HEK293 (cell line): ENCODE measurements around the gene NAGLU.

ENCODE experiments used
- GLIS1 ChIP-seq: fragments of 450-650 bp; formaldehyde crosslinking; IDR thresholded peaks from 2 replicates; pipeline ENCODE4 v1.5.1; 2016; ENCODE audit warnings: missing biosample characterization, missing genetic modification characterization
- PRDM10 ChIP-seq: fragments of 450-650 bp; formaldehyde crosslinking; IDR thresholded peaks from 2 replicates; pipeline ENCODE4 v1.5.1; 2016; ENCODE audit warnings: missing biosample characterization, missing genetic modification characterization
- ZFHX2 ChIP-seq: fragments of 450-650 bp; formaldehyde crosslinking; conservative IDR thresholded peaks from 2 replicates; pipeline ENCODE4 v1.5.1; 2016; ENCODE audit warnings: missing biosample characterization, missing genetic modification characterization
- ZFP3 ChIP-seq: fragments of 450-650 bp; formaldehyde crosslinking; IDR thresholded peaks from 2 replicates; pipeline ENCODE4 v1.5.1; 2016; ENCODE audit warnings: low read depth, missing biosample characterization, missing genetic modification characterization
- ZFP69B ChIP-seq: fragments of 450-650 bp; formaldehyde crosslinking; IDR thresholded peaks from 2 replicates; pipeline ENCODE4 v1.5.1; 2016; ENCODE audit warnings: missing biosample characterization, missing genetic modification characterization
- ZIC2 ChIP-seq: fragments of 450-650 bp; formaldehyde crosslinking; IDR thresholded peaks from 2 replicates; pipeline ENCODE4 v1.5.1; 2016; ENCODE audit warnings: missing biosample characterization, missing genetic modification characterization
- ZNF114 ChIP-seq: fragments of 450-650 bp; formaldehyde crosslinking; IDR thresholded peaks from 2 replicates; pipeline ENCODE4 v1.5.0; 2017; ENCODE audit warnings: missing biosample characterization, missing genetic modification characterization
- ZNF146 ChIP-seq: fragments of 450-650 bp; formaldehyde crosslinking; IDR thresholded peaks from 2 replicates; pipeline ENCODE4 v1.5.1; 2016; ENCODE audit warnings: missing biosample characterization, missing genetic modification characterization
- ZNF174 ChIP-seq: fragments of 450-650 bp; formaldehyde crosslinking; IDR thresholded peaks from 2 replicates; pipeline ENCODE4 v1.5.0; 2017; ENCODE audit warnings: missing biosample characterization, mild to moderate bottlenecking, missing genetic modification characterization
- ZNF324 ChIP-seq: fragments of 450-650 bp; formaldehyde crosslinking; IDR thresholded peaks from 2 replicates; pipeline ENCODE4 v1.5.1; 2016; ENCODE audit warnings: missing biosample characterization, missing genetic modification characterization
- ZNF341 ChIP-seq: fragments of 450-650 bp; formaldehyde crosslinking; IDR thresholded peaks from 2 replicates; pipeline ENCODE4; 2016; ENCODE audit warnings: low read depth, missing biosample characterization, missing genetic modification characterization
- ZNF354C ChIP-seq: fragments of 450-650 bp; formaldehyde crosslinking; IDR thresholded peaks from 2 replicates; pipeline ENCODE4 v1.5.1; 2016; ENCODE audit warnings: missing biosample characterization, missing genetic modification characterization, low read depth, borderline replicate concordance
- ZNF529 ChIP-seq: fragments of 450-650 bp; formaldehyde crosslinking; IDR thresholded peaks from 2 replicates; pipeline ENCODE4 v1.5.1; 2017; ENCODE audit warnings: missing genetic modification characterization, missing biosample characterization; ENCODE audit not compliant: insufficient replicate concordance
- ZNF555 ChIP-seq: fragments of 450-650 bp; formaldehyde crosslinking; conservative IDR thresholded peaks from 2 replicates; pipeline ENCODE4 v1.5.1; 2017; ENCODE audit warnings: missing biosample characterization, mild to moderate bottlenecking, missing genetic modification characterization, inconsistent platforms
- ZNF560 ChIP-seq: fragments of 450-650 bp; formaldehyde crosslinking; IDR thresholded peaks from 2 replicates; pipeline ENCODE4 v1.5.1; 2017; ENCODE audit warnings: missing biosample characterization, missing genetic modification characterization, borderline replicate concordance
- ZNF585B ChIP-seq: fragments of 450-650 bp; formaldehyde crosslinking; IDR thresholded peaks from 2 replicates; pipeline ENCODE4 v1.5.1; 2016; ENCODE audit warnings: missing biosample characterization, missing genetic modification characterization
- ZNF701 ChIP-seq: fragments of 450-650 bp; formaldehyde crosslinking; IDR thresholded peaks from 2 replicates; pipeline ENCODE4 v1.5.1; 2016; ENCODE audit warnings: missing biosample characterization, missing genetic modification characterization
- ZNF768 ChIP-seq: fragments of 450-650 bp; formaldehyde crosslinking; IDR thresholded peaks from 2 replicates; pipeline ENCODE4 v1.5.1; 2018; ENCODE audit warnings: missing biosample characterization, mild to moderate bottlenecking, missing genetic modification characterization
- ZNF837 ChIP-seq: fragments of 450-650 bp; formaldehyde crosslinking; IDR thresholded peaks from 2 replicates; pipeline ENCODE4 v1.5.1; 2016; ENCODE audit warnings: missing biosample characterization, missing genetic modification characterization
- ZNF843 ChIP-seq: fragments of 450-650 bp; formaldehyde crosslinking; IDR thresholded peaks from 2 replicates; pipeline ENCODE4 v1.5.1; 2016; ENCODE audit warnings: missing biosample characterization, missing genetic modification characterization
- TF ChIP-seq, protein P1 (sequence below): fragments of 450-650 bp; formaldehyde crosslinking; IDR thresholded peaks from 2 replicates; pipeline ENCODE4 v1.5.1; 2016; ENCODE audit warnings: missing biosample characterization, missing genetic modification characterization
- TF ChIP-seq, protein P2 (sequence below): fragments of 450-650 bp; formaldehyde crosslinking; IDR thresholded peaks from 2 replicates; pipeline ENCODE4 v1.5.1; 2016; ENCODE audit warnings: missing biosample characterization, missing genetic modification characterization
- TF ChIP-seq, protein P3 (sequence below): fragments of 450-650 bp; formaldehyde crosslinking; IDR thresholded peaks from 2 replicates; pipeline ENCODE4 v1.5.1; 2016; ENCODE audit warnings: missing biosample characterization, missing genetic modification characterization
- TF ChIP-seq, protein P4 (sequence below): fragments of 450-650 bp; formaldehyde crosslinking; conservative IDR thresholded peaks from 2 replicates; pipeline ENCODE4 v1.5.1; 2016; ENCODE audit warnings: low read depth, missing biosample characterization, missing genetic modification characterization

The NAGLU gene

DNA sequence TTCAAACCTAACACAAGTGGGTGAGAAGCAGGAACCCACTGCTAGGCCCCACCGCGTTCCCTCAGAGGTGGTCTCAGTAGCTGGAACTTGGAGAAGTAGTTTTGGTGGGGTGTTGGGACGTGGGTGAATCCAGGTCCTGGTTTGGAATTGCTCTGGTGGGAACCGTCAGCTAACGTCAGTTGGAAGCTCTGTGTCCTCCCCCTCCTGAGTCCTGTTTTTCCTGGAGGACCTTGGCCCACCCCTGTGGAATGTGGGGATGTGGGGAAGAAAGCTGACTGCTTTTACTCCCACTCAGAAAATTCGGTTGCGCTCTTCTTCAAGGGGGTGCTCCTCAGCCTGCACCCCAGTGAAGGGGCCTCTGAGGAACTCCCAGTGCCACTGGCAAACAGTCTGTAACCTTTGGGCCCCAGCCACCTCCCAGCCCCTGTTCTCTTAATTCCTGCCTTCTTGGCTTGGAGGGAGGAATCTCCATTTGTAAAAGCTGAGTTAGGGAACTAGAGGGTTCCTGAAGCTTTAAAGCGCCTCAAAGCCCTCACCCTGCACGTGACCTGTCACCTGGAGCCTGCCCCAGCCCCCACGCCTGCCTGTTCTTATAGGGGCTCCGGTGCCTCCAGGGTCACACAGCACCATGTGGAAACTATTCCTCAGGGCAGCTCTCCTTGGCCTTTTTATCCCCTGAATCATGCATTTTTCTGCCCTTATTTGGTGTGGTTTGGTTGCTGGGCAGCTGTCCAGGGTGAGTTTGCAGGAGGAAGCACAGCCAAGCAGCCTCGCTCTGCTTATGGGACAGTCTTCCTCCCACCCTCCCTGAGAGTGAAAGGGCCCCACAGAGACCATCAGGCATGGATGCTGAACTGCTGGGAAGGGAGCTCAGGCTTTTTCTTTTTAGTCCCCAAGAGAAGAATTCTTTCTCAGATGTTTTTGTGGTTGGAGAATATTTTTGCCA is 16.2 kb upstream of the NAGLU start (continued):
- TF ChIP-seq PRDM10 (tag by site-specific recombination) = peak; percentile 38; the same call in 1 of the 2 replicates
- TF ChIP-seq ZNF768 (tag by site-specific recombination) = no peak
- TF ChIP-seq, protein P1, sequence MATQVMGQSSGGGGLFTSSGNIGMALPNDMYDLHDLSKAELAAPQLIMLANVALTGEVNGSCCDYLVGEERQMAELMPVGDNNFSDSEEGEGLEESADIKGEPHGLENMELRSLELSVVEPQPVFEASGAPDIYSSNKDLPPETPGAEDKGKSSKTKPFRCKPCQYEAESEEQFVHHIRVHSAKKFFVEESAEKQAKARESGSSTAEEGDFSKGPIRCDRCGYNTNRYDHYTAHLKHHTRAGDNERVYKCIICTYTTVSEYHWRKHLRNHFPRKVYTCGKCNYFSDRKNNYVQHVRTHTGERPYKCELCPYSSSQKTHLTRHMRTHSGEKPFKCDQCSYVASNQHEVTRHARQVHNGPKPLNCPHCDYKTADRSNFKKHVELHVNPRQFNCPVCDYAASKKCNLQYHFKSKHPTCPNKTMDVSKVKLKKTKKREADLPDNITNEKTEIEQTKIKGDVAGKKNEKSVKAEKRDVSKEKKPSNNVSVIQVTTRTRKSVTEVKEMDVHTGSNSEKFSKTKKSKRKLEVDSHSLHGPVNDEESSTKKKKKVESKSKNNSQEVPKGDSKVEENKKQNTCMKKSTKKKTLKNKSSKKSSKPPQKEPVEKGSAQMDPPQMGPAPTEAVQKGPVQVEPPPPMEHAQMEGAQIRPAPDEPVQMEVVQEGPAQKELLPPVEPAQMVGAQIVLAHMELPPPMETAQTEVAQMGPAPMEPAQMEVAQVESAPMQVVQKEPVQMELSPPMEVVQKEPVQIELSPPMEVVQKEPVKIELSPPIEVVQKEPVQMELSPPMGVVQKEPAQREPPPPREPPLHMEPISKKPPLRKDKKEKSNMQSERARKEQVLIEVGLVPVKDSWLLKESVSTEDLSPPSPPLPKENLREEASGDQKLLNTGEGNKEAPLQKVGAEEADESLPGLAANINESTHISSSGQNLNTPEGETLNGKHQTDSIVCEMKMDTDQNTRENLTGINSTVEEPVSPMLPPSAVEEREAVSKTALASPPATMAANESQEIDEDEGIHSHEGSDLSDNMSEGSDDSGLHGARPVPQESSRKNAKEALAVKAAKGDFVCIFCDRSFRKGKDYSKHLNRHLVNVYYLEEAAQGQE (tag by site-specific recombination) = peak; percentile 91
- TF ChIP-seq, protein P2, sequence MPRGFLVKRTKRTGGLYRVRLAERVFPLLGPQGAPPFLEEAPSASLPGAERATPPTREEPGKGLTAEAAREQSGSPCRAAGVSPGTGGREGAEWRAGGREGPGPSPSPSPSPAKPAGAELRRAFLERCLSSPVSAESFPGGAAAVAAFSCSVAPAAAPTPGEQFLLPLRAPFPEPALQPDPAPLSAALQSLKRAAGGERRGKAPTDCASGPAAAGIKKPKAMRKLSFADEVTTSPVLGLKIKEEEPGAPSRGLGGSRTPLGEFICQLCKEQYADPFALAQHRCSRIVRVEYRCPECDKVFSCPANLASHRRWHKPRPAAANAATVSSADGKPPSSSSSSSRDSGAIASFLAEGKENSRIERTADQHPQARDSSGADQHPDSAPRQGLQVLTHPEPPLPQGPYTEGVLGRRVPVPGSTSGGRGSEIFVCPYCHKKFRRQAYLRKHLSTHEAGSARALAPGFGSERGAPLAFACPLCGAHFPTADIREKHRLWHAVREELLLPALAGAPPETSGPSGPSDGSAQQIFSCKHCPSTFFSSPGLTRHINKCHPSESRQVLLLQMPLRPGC (tag by site-specific recombination) = no peak
- TF ChIP-seq ZNF585B (tag by site-specific recombination) = peak; percentile 40; the same call in 1 of the 2 replicates
- no peak for TF ChIP-seq ZFP3 (tag by site-specific recombination)
- TF ChIP-seq, protein P3, sequence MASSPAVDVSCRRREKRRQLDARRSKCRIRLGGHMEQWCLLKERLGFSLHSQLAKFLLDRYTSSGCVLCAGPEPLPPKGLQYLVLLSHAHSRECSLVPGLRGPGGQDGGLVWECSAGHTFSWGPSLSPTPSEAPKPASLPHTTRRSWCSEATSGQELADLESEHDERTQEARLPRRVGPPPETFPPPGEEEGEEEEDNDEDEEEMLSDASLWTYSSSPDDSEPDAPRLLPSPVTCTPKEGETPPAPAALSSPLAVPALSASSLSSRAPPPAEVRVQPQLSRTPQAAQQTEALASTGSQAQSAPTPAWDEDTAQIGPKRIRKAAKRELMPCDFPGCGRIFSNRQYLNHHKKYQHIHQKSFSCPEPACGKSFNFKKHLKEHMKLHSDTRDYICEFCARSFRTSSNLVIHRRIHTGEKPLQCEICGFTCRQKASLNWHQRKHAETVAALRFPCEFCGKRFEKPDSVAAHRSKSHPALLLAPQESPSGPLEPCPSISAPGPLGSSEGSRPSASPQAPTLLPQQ (tag by site-specific recombination) = peak; percentile 81
- TF ChIP-seq ZNF341 = peak; percentile 58
- TF ChIP-seq ZNF174 (tag by site-specific recombination) = no peak
- no peak for TF ChIP-seq ZNF701
- TF ChIP-seq ZNF837 (tag by site-specific recombination) = no peak
- TF ChIP-seq GLIS1 (tag by site-specific recombination) = peak; percentile 30; the same call in 1 of the 2 replicates
- no peak for TF ChIP-seq ZNF843 (tag by site-specific recombination)
- no peak for TF ChIP-seq ZNF146 (tag by site-specific recombination)
- TF ChIP-seq ZIC2 (tag by site-specific recombination) = no peak
- no peak for TF ChIP-seq ZNF529
- TF ChIP-seq ZFHX2 (tag by site-specific recombination) = peak; percentile 35; the same call in 1 of the 2 replicates
- TF ChIP-seq ZNF324 = no peak
- no peak for TF ChIP-seq ZNF555 (tag by site-specific recombination)
- no peak for TF ChIP-seq ZNF114 (tag by site-specific recombination)
- peak; percentile 77 for TF ChIP-seq ZFP69B (tag by site-specific recombination)
- TF ChIP-seq, protein P4, sequence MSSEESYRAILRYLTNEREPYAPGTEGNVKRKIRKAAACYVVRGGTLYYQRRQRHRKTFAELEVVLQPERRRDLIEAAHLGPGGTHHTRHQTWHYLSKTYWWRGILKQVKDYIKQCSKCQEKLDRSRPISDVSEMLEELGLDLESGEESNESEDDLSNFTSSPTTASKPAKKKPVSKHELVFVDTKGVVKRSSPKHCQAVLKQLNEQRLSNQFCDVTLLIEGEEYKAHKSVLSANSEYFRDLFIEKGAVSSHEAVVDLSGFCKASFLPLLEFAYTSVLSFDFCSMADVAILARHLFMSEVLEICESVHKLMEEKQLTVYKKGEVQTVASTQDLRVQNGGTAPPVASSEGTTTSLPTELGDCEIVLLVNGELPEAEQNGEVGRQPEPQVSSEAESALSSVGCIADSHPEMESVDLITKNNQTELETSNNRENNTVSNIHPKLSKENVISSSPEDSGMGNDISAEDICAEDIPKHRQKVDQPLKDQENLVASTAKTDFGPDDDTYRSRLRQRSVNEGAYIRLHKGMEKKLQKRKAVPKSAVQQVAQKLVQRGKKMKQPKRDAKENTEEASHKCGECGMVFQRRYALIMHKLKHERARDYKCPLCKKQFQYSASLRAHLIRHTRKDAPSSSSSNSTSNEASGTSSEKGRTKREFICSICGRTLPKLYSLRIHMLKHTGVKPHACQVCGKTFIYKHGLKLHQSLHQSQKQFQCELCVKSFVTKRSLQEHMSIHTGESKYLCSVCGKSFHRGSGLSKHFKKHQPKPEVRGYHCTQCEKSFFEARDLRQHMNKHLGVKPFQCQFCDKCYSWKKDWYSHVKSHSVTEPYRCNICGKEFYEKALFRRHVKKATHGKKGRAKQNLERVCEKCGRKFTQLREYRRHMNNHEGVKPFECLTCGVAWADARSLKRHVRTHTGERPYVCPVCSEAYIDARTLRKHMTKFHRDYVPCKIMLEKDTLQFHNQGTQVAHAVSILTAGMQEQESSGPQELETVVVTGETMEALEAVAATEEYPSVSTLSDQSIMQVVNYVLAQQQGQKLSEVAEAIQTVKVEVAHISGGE (tag by site-specific recombination) = no peak
- no peak for TF ChIP-seq ZNF354C (tag by site-specific recombination)
- no peak for TF ChIP-seq ZNF560
- TF ChIP-seq, all 188 proteins: peak for 9
